GM18951 (cell line): Measurements from ENCODE around the gene PCDH9.

Experiments
- POLR2A ChIP-seq: IDR thresholded peaks from 4 replicates; pipeline ENCODE4 v1.6.1; 2011; ENCODE audit warnings: mild to moderate bottlenecking; ENCODE audit not compliant: insufficient read length, insufficient read depth; ENCODE audit errors: extremely low read depth
- in situ Hi-C: fragments of 300-500 bp; cut with MboI; formaldehyde crosslinking; loops from one replicate; pipeline ENCODE4 v1.12.0; 2022; ENCODE audit warnings: low sequenced_read_pairs, mixed read lengths, inconsistent platforms; ENCODE audit not compliant: unreplicated experiment

Gene PCDH9

DNA sequence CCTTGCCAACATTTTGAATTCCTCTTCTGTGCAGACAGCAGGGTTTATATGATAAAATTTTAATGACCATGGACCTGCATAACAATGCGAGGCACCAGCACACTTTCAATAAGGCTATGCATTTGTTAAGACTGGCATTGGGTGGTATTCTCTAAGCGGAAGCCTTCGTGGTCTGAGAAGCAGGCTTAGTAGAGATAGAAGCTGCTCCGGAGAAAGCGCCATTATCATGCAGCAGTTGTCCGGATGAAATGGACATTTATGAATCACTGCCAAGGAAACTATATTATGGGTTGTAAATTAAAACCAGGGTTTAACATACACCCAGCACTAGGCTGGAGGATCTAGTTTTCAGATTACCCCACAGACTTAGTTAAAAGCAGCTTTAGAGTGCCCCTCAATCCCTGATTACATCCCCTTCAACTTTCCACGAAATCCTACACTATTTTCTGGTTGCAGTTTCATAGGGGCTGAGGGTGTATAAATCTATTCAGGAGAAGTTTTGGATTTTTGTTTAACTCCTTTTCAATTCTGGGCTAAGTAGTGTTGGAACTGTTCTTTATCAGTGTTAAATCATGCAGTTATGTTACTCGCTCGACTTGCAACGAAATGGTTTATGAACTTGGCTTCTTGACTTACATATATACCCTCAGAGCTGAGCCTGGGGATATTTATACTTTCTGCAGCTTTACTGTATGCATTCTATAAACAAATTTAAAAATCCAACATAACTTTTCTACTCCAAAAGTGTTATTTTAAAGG is 193.3 kb downstream of the PCDH9 start:
- in situ Hi-C loops: no loop called here
- no peak for TF ChIP-seq POLR2A

DNA sequence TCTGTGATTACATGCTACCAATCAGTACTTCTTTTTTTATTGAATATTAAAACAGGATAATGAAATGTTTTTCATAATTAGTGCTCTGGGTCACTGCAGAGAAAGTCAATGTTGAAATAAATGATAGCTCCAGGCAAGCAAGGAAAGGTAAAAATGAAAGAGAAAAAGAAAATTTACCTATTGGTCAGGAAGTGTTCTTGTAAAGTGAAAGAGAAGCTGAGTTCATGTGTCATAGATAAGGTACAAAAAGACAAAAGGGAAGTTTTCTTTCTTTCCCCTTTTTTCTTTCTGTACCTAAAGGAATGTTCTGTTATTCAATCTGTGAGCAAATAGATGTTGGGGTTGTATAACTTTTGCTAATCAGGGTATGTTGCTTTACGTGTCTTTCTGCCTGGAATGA is 197.0 kb downstream of the PCDH9 start:
- in situ Hi-C loops: no loop called here
- no peak for TF ChIP-seq POLR2A

GRCh38 chr13:67023130-67023876 is 206.8 kb downstream of the PCDH9 start:
- no peak for TF ChIP-seq POLR2A
- in situ Hi-C loops: no loop called here

GRCh38 chr13:67018775-67019174 is 211.4 kb downstream of the PCDH9 start:
- TF ChIP-seq POLR2A: no peak
- in situ Hi-C loops: no loop called here

GRCh38 chr13:67017276-67017675 is 212.9 kb downstream of the PCDH9 start:
- TF ChIP-seq POLR2A: no peak

DNA sequence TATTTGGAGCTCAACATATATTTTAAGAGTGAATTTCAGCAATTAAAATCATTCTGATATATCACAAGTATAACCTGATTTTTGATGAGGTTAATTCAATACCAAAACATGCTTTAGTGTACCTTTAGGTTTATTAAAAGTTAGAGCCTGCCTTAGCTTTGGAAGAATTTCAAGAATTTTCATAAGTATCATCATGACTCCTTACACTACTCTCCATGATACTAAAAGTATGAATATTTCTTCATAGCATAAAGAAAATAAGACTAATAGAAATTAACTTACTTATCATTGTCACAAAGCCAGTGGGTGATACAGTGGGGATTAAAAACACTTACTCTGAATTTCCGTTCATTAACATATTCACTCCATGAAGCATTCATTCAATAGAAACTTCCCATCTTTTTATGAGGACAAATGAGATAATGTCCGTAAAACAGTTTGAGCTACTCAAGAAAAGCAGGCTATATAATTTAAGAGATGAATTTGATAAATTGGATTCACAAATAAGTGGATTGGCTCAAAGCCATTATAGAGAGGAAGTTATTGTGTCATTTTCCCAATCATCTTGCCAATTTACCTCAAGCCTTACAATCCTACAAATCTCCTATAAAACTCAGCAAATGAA is 214.0 kb downstream of the PCDH9 start:
- in situ Hi-C loops: no loop called here
- TF ChIP-seq POLR2A: no peak

More at GRCh38 chr13:67017276-67017675, 212.9 kb downstream of the PCDH9 start:
- in situ Hi-C loops: no loop called here

DNA sequence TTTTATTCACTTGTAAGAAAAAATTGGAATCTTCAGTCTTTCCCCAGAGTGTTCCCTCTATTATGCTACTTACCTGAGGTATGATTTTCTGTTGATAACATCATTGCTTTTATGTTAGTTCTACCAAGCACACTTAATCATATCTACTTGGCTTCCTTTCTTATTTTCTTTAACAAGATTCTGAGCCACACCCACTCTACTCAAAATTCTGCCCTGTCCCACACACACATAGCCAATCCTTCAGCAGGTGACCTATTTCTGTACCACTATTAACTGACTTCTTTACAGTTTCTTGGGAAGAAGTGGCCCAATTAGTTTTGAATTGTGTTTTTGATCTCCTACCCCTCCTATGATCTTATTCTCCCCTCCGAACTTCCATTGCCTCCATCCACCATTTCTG is 215.7 kb downstream of the PCDH9 start:
- TF ChIP-seq POLR2A: no peak
- in situ Hi-C loops: no loop called here

GRCh38 chr13:67013709-67014108 is 216.4 kb downstream of the PCDH9 start:
- no peak for TF ChIP-seq POLR2A
- in situ Hi-C loops: no loop called here

GRCh38 chr13:67008075-67008668 is 222.0 kb downstream of the PCDH9 start:
- in situ Hi-C loops: no loop called here
- no peak for TF ChIP-seq POLR2A

DNA sequence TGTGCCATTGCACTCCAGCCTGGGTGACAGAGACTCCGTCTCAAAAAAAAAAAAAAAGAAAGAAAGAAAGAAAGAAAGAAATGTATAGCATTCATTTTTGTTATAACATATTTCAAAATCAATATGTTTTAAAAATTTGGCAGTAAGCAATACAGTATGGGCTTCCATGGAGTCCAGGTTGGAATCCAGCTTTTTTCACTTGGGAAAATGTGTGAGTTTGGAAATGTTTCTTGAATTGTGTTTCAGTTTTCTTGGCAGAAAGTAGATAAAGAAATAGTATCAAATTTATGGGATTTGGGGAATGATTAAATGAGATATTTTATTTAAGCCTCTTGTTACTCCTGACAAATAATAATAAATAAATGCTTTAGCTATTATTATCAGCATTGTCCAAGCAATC is 225.6 kb downstream of the PCDH9 start:
- in situ Hi-C loops: no loop called here
- no peak for TF ChIP-seq POLR2A

GRCh38 chr13:67003743-67004142 is 226.4 kb downstream of the PCDH9 start:
- in situ Hi-C loops: no loop called here
- TF ChIP-seq POLR2A: no peak

DNA sequence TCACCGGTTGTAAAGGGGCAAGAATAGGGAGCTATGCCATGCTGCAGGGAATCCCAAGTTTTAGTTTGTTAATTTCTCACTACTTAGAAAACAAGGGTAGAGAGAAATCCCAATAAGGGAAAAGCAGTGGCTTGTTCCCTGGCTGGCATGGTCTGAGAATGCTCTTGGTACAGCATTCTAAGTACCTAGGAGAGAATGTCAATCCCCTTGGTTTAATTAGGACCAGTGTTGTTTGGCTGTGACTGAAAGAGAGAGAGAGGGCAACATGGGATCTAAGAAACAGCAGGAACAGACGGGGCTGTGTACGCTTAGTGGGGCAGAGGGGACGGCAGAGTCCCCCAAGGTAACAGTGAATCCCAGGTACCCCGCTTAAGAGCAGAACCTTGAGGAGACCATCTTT is 228.8 kb downstream of the PCDH9 start:
- TF ChIP-seq POLR2A: no peak
- in situ Hi-C loops: no loop called here

- no peak for TF ChIP-seq POLR2A
- in situ Hi-C loops: no loop called here
Observed at GRCh38 chr13:66996503-66996902, 233.6 kb downstream of the PCDH9 start.
